GM19239 (cell line): ENCODE measurements around the gene SCRN1.

Experiments
- DNase-seq: peaks from one replicate; pipeline ENCODE4 v3.0.0; 2011; ENCODE audit warnings: low spot score; ENCODE audit not compliant: insufficient read length
- FAIRE-seq: peaks from 2 replicates; lab custom pipeline; 2011; peaks lifted over from hg19 to GRCh38; lab: Jason Lieb, UNC

The SCRN1 gene

GRCh38 chr7:30010021-30010420 lies 20.4 kb upstream of the SCRN1 start:
- DNase-seq (no peak), FAIRE-seq (no peak)

DNA sequence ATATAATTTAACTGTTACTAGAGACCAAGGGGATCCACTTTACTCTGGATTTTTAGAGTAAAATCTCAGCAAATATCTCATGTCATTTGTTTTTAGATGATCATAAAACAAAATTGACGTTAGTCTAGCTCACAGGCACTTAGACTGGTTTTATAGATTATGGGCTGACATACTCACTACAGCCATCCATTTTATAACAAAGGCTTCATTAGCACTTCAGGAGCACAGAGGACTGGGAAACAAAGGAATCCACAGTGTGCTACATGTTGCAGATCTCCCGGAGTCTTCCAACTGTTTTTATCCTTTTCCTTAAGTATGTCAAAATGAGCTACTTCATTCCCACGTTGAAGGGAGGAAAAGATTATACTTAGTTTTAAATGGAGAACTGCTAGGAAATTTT lies 15.9 kb upstream of the SCRN1 start:
- no peak for DNase-seq
- no peak for FAIRE-seq

DNA sequence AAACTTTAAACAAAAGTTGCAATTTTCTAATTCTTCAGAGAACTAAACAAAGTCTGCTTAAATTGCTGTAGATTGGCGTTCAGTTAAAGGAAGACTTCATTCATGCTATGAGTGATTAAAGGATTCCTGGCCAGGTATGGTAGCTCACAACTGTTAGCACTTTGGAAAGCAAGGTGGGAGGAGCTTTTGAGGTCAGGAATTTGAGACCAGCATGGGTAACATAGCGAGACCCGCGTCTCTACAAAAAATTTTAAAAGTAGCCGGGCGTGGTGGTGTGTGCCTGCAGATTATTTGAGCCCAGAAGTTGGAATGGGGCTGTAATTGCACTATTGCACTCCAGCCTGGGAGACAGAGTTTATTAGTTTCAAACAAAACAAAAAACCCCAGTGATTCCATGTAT lies 13.5 kb upstream of the SCRN1 start:
- DNase-seq: no peak
- FAIRE-seq: no peak

DNA sequence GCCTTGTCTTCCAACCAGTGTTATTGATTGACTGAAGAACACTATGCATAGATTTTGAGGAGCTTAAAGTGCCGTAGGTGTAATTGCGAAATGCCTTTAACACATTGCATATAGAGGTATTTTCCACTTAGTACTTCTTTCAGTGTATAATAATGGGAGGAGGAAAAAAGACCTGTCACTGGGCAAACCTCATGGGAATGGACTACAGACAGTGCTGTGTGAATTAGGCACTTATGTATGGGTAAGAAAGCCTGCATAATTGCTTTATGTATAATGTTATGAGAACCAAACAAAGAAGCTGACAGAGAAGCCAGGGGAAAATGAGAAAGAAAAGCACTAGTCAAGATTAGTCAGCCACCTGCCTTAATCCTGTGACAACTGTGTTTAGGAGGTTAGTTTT lies 12.4 kb upstream of the SCRN1 start:
- FAIRE-seq (no peak), DNase-seq (no peak)

GRCh38 chr7:29998489-29998888 lies 8.9 kb upstream of the SCRN1 start:
- FAIRE-seq: no peak

DNA sequence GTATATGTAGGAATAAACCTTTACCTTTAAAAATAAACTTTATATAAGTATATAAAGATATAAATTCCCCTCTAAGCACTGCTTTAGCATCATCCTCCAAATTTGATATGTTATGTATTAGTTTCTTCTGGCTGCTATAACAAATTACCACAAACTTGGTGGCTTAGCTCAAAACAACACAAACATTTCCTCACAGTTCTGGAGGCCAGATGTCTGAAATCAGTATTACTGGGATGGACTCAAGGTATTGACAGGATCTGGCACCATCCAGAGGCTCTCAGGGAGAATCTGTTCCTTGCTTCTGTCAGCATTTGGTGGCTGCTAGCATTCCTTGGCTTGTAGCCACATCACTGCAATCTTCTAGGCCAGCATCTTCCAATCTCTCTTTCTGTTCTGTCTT lies 6.7 kb upstream of the SCRN1 start:
- no peak for DNase-seq
- FAIRE-seq: no peak

More at GRCh38 chr7:29998489-29998888, 8.9 kb upstream of the SCRN1 start:
- no peak for DNase-seq

GRCh38 chr7:29995652-29996051 lies 6.1 kb upstream of the SCRN1 start:
- DNase-seq (no peak), FAIRE-seq (no peak)

- no peak for DNase-seq
- FAIRE-seq: no peak
These were observed 3.5 kb upstream of the SCRN1 start for GRCh38 chr7:29993140-29993539.

GRCh38 chr7:29991937-29992336 lies 2.3 kb upstream of the SCRN1 start:
- DNase-seq (no peak), FAIRE-seq (no peak)

DNA sequence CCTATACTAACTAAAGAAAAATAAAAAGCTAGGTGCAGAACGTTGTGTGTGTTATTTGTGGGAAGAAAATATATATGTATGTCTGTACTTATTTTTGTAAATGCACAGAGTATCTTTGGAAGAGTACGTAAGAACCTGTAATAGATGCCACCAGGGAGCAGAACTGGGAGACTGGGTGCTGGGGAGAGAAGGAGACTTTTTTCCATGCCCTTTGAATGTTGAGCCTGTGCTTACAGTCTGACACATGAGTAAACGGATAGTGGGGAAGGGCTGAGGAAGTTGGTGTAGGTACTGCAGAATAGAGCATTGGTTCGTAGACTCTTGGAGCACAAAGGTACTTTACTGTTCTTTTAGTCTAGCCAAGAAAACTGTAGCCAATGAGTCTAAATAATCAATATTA lies 1.3 kb upstream of the SCRN1 start:
- no peak for FAIRE-seq

DNA sequence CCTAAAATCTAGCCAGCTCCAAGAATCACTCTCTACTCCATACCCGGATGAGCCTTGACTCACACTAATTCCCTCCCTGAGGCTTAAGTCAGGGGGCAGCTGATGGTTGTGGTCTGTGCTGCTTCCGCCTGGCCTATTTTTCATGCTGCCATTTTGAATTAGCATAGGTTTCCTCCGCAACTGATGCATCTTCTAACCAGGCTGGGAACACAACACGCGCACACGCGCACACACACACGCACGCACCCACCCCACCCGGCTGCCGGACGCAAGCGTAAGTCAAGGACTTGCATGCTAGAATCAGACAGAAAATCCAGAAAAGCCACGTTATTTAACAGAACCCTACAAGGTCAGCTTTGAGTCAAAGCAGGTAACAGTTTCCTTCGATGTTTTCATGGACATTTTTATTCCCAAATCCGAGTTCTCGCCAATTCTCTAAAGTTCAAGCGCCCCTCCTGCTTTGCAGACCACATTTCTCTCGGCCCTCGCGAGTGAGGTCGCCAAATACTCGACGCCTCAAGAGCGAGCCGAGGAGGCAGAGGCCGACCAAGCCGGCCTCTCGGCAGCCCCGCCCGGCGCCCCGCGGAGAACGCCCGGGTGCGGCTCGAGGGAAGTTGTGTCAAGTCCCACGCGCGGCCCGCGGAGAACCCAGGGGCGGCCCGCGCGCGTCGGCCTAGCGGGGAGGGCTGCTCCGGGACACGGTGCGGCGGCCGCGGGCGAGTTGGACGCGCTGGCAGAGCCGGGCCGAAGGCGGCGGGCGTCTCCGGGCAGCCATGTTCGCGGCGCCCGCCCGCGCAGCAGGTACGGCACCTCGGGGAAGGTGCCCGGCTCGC lies 961 bp downstream of the SCRN1 start:
- peak; percentile 49 for DNase-seq

More for the DNA sequence above, 1.3 kb upstream of the SCRN1 start:
- DNase-seq: no peak

GRCh38 chr7:29987811-29988317 lies 1.7 kb downstream of the SCRN1 start:
- FAIRE-seq: no peak

More for the DNA sequence above, 961 bp downstream of the SCRN1 start:
- FAIRE-seq: peak; percentile 95

DNA sequence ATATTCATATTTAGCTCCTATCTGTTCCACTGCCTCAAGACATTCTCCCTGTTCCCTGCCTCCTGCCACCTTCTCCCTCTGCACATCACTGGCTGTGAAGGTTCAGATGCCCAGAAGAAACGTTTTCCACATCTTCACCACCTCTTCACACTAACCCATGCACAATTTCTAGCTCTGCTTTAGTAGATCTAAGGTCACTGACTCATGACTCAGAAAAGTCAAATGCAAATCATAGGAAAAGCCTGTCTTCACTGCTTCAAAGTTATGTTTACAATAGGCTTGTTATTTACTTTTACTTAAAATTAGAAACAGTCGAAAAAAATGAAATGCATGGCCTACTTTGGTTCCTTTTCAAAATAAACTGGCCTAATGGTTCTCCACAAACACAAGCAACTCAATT lies 2.5 kb downstream of the SCRN1 start:
- FAIRE-seq: peak; percentile 84

More at GRCh38 chr7:29987811-29988317, 1.7 kb downstream of the SCRN1 start:
- DNase-seq: no peak

GRCh38 chr7:29980151-29980550 lies 9.4 kb downstream of the SCRN1 start:
- FAIRE-seq (no peak), DNase-seq (no peak)

More for the DNA sequence above, 2.5 kb downstream of the SCRN1 start:
- no peak for DNase-seq

DNA sequence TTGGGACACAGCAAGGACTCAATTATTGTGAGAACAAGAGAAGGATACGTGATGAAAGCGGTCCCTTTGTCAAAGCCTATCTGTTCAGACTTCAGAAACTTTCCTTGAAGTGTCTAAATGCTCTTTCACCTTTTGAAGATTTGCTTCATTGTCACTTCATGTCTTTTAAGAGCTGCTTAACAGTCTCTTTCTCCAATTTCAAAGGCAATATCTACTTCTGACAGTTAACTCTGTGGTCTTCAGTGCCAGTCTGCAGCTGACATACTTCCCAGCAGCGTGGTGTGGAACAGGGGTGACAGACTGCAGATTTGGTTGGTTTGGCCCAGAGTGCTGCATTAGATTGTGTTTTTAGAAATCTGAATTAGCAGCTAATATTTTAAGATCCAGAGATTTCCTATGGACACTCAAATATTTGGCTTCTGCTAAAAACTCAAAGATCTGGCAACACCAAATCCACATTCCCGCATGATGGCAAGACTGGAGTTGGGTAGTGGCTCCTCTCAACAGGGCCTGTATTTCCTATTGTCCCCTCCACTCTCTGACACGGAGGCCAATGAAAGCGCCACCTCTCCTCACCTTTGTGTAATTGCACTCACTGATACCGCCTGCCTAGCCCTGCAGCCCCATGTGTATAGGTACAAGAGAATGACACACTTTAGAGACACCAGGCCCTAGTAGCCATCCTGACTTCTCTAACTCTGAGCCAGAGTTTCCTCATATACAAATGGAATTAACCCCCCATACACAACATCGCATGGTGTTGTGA lies 11.5 kb downstream of the SCRN1 start:
- FAIRE-seq (peak; percentile 37), DNase-seq (no peak)

DNA sequence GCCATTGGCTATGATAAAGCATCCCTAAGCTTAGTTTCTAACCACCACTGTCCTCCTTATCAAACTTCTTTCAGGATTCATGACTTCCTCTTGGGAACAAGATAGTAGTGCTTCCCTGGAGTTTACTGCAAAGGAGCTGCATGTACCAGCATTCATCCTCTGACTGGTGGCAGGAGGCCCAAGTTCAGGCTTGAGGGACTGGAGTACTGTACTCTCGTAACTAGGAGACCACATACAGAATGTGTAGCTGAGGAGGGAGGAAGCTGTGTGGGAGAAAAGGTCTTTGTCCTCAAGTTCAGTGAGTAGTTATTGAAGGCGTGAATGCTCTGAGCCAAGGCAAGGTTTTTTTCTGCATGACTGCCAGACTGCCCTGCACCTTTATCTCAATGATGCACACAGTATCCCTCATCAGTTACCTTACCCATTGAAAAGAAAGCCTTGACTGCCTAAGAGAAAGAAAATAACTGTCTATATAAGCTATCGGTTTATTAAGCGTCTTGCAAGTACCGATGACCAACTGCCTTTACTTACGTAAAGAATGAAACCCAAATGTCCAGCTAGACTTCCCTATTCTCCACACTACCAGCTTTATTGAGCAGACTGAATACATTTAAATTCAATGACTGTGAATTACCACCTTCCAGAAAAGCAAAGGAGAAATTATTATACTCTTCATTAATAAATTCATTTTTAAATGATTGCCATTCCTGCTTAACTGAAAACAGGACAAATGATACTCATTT lies 12.8 kb downstream of the SCRN1 start:
- FAIRE-seq (no peak), DNase-seq (no peak)

- no peak for FAIRE-seq
These were observed 13.3 kb downstream of the SCRN1 start for GRCh38 chr7:29976266-29976665.

GRCh38 chr7:29975561-29975960 lies 14.0 kb downstream of the SCRN1 start:
- no peak for DNase-seq
- no peak for FAIRE-seq

More at GRCh38 chr7:29976266-29976665, 13.3 kb downstream of the SCRN1 start:
- DNase-seq: no peak

GRCh38 chr7:29974286-29974685 lies 15.3 kb downstream of the SCRN1 start:
- DNase-seq: no peak
- no peak for FAIRE-seq

- FAIRE-seq (no peak), DNase-seq (no peak)
These were observed 17.3 kb downstream of the SCRN1 start for GRCh38 chr7:29972315-29972669.
